ENCODE measurements around the gene ZBED1.
"Not testable (repeated sequence)": the region's sequence is repeated elsewhere in the genome, so short reads cannot be mapped to it uniquely, and the experiment has no call there.

ZBED1 gene

GRCh38 chrX:2460821-2461710 is 39.7 kb downstream of the ZBED1 start:
- H3K4me1 ChIP-seq (ENCODE audit: insufficient read depth, low read length) = peaks cover 15% of the 10 kb centered on the region
- H3K27me3 ChIP-seq (ENCODE audit: insufficient read depth, low read length); H3K4me3 ChIP-seq (ENCODE audit: low read length); H2AFZ ChIP-seq (ENCODE audit: low read depth, low read length); H3K9me3 ChIP-seq (ENCODE audit: low read length); H3K36me3 ChIP-seq (ENCODE audit: insufficient read depth, low read length): not testable (repeated sequence)

DNA sequence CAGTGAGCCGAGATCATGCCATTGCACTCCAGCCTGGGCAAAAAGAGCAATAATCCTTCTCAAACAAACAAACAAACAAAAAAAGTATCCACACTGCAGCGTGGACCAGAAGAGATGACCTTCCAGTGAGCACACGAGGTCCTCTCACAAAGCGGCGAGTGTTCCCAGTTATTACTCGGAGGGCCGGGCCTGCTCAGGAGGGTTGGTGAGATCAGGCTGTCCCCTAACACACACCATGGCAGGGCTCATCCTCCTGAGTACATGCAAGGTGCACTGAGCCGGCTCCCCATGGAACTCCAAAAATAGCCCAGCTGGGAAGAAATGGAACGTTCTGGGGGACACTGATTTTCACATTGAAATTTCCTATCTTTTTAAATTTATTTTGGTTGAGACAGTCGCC is 40.7 kb downstream of the ZBED1 start:
- not testable (repeated sequence) for H3K9me3 ChIP-seq (ENCODE audit: low read length); H2AFZ ChIP-seq (ENCODE audit: low read depth, low read length); H3K27me3 ChIP-seq (ENCODE audit: insufficient read depth, low read length); H3K4me3 ChIP-seq (ENCODE audit: low read length); H3K36me3 ChIP-seq (ENCODE audit: insufficient read depth, low read length)
- peaks cover 15% of the 10 kb centered on the region for H3K4me1 ChIP-seq (ENCODE audit: insufficient read depth, low read length)

GRCh38 chrX:2458309-2458708 is 42.5 kb downstream of the ZBED1 start:
- Histone ChIP-seq H3K4me1 (ENCODE audit: insufficient read depth, low read length) (peaks cover 10% of the 10 kb centered on the region), H3K4me3 (ENCODE audit: low read length) (no peak overlapping the region), H3K36me3 (ENCODE audit: insufficient read depth, low read length) (no peaks in the 10 kb centered on the region), H2AFZ (ENCODE audit: low read depth, low read length) (no peak overlapping the region), H3K9me3 (ENCODE audit: low read length) (peaks cover 5% of the 10 kb centered on the region), H3K27me3 (ENCODE audit: insufficient read depth, low read length) (no peaks in the 10 kb centered on the region)

GRCh38 chrX:2457289-2458133 is 43.3 kb downstream of the ZBED1 start:
- no peak overlapping the region for H2AFZ ChIP-seq (ENCODE audit: low read depth, low read length)
- H3K36me3 ChIP-seq (ENCODE audit: insufficient read depth, low read length) = no peaks in the 10 kb centered on the region
- peaks cover 2% of the 10 kb centered on the region for H3K4me1 ChIP-seq (ENCODE audit: insufficient read depth, low read length)
- H3K27me3 ChIP-seq (ENCODE audit: insufficient read depth, low read length) = no peaks in the 10 kb centered on the region
- peaks cover 5% of the 10 kb centered on the region for H3K9me3 ChIP-seq (ENCODE audit: low read length)
- H3K4me3 ChIP-seq (ENCODE audit: low read length) = no peak overlapping the region

DNA sequence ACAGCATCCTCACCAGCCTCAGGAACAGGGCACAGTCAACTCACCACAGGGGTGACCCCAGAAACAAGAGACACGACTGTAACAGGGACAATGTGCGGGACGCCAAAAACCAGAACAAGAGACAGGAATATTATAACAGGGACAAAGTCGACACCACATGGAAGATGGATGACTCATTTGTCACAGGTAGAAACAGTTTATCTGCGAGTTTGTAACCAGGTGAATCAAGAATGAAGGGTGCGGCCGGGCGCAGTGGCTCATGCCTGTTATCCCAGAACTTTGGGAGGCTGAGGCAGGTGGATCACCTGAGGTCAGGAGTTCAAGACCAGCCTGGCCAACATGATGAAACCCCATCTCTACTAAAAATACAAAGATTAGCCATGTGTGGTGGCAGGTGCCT is 44.7 kb downstream of the ZBED1 start:
- not testable (repeated sequence) for H3K4me1 ChIP-seq (ENCODE audit: insufficient read depth, low read length); H2AFZ ChIP-seq (ENCODE audit: low read depth, low read length); H3K36me3 ChIP-seq (ENCODE audit: insufficient read depth, low read length); H3K4me3 ChIP-seq (ENCODE audit: low read length); H3K9me3 ChIP-seq (ENCODE audit: low read length); H3K27me3 ChIP-seq (ENCODE audit: insufficient read depth, low read length)

DNA sequence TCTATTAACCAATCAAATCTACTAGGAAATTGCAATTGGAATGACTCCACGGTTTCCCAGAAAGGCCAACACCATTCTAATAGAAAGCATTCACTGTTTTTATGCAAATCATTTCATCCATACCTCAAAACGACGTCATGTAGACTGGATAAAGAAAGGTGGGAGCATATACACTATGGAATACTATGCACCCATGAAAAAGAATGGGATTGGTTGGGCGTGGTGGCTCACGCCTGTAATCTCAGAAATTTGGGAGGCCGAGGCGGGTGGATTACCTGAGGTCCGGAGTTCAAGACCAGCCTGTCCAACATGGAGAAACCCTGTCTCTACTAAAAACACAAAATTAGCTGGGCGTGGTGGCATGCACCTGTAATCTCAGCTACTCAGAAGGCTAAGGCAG is 46.2 kb downstream of the ZBED1 start:
- not testable (repeated sequence) for H3K27me3 ChIP-seq (ENCODE audit: insufficient read depth, low read length); H3K4me3 ChIP-seq (ENCODE audit: low read length); H2AFZ ChIP-seq (ENCODE audit: low read depth, low read length); H3K36me3 ChIP-seq (ENCODE audit: insufficient read depth, low read length); H3K9me3 ChIP-seq (ENCODE audit: low read length)
- H3K4me1 ChIP-seq (ENCODE audit: insufficient read depth, low read length) = peaks cover 13% of the 10 kb centered on the region

GRCh38 chrX:2452799-2453198 is 48.0 kb downstream of the ZBED1 start:
- peaks cover 13% of the 10 kb centered on the region for H3K4me1 ChIP-seq (ENCODE audit: insufficient read depth, low read length)
- H3K9me3 ChIP-seq (ENCODE audit: low read length) = peaks cover 2% of the 10 kb centered on the region
- no peaks in the 10 kb centered on the region for H3K36me3 ChIP-seq (ENCODE audit: insufficient read depth, low read length)

DNA sequence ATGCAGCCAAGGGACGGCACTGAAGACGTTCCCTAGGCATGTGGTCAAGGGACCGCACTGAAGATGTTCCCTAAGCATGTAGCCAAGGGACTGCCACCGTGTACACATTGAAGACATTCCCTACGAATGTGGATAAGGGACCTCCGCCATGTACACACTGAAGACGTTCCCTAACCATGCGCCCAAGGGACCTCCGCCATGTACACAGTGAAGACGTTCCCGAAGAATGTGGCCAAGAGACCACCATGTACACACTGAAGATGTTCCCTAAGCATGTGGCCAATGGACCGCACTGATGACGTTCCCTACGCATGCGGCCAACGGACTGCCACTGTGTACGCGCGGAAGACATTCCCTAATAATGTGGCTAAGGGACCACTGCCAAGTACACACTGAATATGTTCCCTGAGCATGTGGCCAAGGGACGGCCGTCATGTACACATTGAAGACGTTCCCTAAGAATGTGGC is 48.4 kb downstream of the ZBED1 start:
- Histone ChIP-seq H3K9me3 (ENCODE audit: low read length) (no peaks in the 10 kb centered on the region), H3K4me3 (ENCODE audit: low read length) (no peak overlapping the region), H3K36me3 (ENCODE audit: insufficient read depth, low read length) (no peaks in the 10 kb centered on the region), H2AFZ (ENCODE audit: low read depth, low read length) (no peak overlapping the region), H3K4me1 (ENCODE audit: insufficient read depth, low read length) (peaks cover 13% of the 10 kb centered on the region), H3K27me3 (ENCODE audit: insufficient read depth, low read length) (no peaks in the 10 kb centered on the region)

More at GRCh38 chrX:2452799-2453198, 48.0 kb downstream of the ZBED1 start:
- Histone ChIP-seq H3K27me3 (ENCODE audit: insufficient read depth, low read length) (no peaks in the 10 kb centered on the region), H2AFZ (ENCODE audit: low read depth, low read length) (no peak overlapping the region), H3K4me3 (ENCODE audit: low read length) (no peak overlapping the region)

DNA sequence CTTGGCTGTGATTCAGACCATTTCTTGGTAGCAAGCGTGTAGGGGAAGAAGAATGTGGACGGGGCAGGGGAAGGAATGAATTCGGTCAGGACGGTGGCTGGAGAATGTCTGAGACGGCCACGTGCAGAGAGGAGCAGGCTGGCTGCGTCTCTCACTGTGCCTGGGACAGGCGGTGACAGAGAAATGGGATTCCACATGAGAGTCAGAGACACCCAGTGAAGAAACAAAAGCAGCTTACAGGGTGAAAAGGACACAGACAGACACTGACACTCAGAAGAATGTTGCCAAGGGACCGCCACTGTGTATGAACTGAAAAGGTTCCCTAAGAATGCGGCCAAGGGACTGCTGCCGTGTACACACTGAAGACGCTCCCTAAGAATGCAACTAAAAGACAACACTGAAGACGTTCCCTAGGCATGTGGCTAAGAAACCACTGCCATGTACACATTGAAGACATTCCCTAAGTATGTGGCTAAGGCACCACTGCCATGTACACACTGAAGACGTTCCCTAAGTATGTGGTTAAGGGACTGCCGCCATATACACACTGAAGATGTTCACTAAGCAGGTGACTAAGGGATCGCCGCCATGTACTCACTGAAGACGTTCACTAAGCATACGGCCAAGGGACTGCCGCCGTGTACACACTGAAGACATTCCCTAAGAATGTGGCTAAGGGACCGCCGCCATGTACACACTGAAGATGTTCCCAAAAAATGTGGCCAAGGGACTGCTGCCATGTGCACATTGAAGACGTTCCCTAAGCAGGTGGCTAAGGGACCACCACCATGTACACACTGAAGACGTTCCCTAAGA is 49.1 kb downstream of the ZBED1 start:
- Histone ChIP-seq H3K27me3 (ENCODE audit: insufficient read depth, low read length) (no peaks in the 10 kb centered on the region), H2AFZ (ENCODE audit: low read depth, low read length) (no peak overlapping the region), H3K9me3 (ENCODE audit: low read length) (peaks cover 2% of the 10 kb centered on the region), H3K36me3 (ENCODE audit: insufficient read depth, low read length) (no peaks in the 10 kb centered on the region), H3K4me3 (ENCODE audit: low read length) (peak overlapping the region; percentile 24), H3K4me1 (ENCODE audit: insufficient read depth, low read length) (peaks cover 13% of the 10 kb centered on the region)

- Histone ChIP-seq H3K36me3 (ENCODE audit: insufficient read depth, low read length) (no peaks in the 10 kb centered on the region), H2AFZ (ENCODE audit: low read depth, low read length) (no peak overlapping the region), H3K27me3 (ENCODE audit: insufficient read depth, low read length) (no peaks in the 10 kb centered on the region), H3K4me3 (ENCODE audit: low read length) (no peak overlapping the region), H3K4me1 (ENCODE audit: insufficient read depth, low read length) (peaks cover 13% of the 10 kb centered on the region), H3K9me3 (ENCODE audit: low read length) (peaks cover 11% of the 10 kb centered on the region)
Observed at GRCh38 chrX:2450681-2451080, 50.1 kb downstream of the ZBED1 start.

DNA sequence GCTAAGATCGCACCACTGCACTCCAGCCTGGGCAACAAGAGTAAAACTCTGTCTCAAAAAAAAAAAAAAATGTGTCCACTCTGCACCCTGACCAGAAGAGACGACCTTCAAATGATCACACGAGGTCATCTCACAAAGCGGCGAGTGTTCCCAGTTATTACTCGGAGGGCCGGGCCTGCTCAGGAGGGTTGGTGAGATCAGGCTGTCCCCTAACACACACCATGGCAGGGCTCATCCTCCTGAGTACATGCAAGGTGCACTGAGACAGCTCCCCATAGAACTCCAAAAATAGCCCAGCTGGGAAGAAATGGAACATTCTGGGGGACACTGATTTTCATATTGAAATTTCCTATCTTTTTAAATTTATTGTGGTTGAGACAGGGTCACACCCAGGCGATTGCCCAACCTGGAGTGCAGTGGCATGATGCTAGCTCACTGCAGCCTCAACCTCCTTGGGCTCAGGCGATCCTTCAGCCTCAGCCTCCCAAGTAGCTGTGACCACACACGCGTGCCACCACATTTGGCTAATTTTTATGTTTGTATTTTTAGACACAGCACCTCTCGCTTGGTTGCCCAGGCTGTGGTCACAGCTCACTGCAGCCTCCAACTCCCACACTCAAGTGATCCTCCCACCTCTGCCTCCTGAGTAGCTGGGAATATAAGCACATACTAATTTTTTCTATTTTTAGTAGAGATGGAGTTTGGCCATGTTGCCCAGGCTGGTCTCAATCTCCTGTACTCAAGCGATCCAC is 51.5 kb downstream of the ZBED1 start:
- Histone ChIP-seq H2AFZ (ENCODE audit: low read depth, low read length) (no peak overlapping the region), H3K4me1 (ENCODE audit: insufficient read depth, low read length) (peaks cover 13% of the 10 kb centered on the region), H3K4me3 (ENCODE audit: low read length) (no peak overlapping the region), H3K9me3 (ENCODE audit: low read length) (peaks cover 11% of the 10 kb centered on the region), H3K36me3 (ENCODE audit: insufficient read depth, low read length) (no peaks in the 10 kb centered on the region), H3K27me3 (ENCODE audit: insufficient read depth, low read length) (no peaks in the 10 kb centered on the region)

- Histone ChIP-seq H3K4me1 (ENCODE audit: insufficient read depth, low read length) (peaks cover 13% of the 10 kb centered on the region), H3K9me3 (ENCODE audit: low read length) (peaks cover 11% of the 10 kb centered on the region), H2AFZ (ENCODE audit: low read depth, low read length) (no peak overlapping the region), H3K27me3 (ENCODE audit: insufficient read depth, low read length) (no peaks in the 10 kb centered on the region), H3K36me3 (ENCODE audit: insufficient read depth, low read length) (no peaks in the 10 kb centered on the region), H3K4me3 (ENCODE audit: low read length) (no peak overlapping the region)
Observed at GRCh38 chrX:2447484-2447883, 53.3 kb downstream of the ZBED1 start.
